ENCODE measurements around the gene ZNF646.
A peak's percentile ranks its signal among the peaks of the same experiment; 100 is the strongest.

Gene ZNF646

GRCh38 chr16:31108035-31108793, 34.0 kb downstream of the ZNF646 start, which contains the start of gene BCKDK:
Gene BCKDK, plus strand, starts transcription at chr16:31108386. Its CDS starts 838 bp downstream, at chr16:31109224.
- TF ChIP-seq, protein P1, sequence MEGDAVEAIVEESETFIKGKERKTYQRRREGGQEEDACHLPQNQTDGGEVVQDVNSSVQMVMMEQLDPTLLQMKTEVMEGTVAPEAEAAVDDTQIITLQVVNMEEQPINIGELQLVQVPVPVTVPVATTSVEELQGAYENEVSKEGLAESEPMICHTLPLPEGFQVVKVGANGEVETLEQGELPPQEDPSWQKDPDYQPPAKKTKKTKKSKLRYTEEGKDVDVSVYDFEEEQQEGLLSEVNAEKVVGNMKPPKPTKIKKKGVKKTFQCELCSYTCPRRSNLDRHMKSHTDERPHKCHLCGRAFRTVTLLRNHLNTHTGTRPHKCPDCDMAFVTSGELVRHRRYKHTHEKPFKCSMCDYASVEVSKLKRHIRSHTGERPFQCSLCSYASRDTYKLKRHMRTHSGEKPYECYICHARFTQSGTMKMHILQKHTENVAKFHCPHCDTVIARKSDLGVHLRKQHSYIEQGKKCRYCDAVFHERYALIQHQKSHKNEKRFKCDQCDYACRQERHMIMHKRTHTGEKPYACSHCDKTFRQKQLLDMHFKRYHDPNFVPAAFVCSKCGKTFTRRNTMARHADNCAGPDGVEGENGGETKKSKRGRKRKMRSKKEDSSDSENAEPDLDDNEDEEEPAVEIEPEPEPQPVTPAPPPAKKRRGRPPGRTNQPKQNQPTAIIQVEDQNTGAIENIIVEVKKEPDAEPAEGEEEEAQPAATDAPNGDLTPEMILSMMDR (IDR thresholded peaks at IDR 0.05; ENCODE audit: borderline replicate concordance, insufficient read depth, low read depth, low read length) = no peak
- peak within 1 kb of the TSS; percentile 72 for H3K4me3 ChIP-seq (ENCODE audit: low read depth, low read length)

- TF ChIP-seq, protein P1 (IDR thresholded peaks at IDR 0.05; ENCODE audit: borderline replicate concordance, insufficient read depth, low read depth, low read length) = no peak
- H3K4me3 ChIP-seq (ENCODE audit: low read depth, low read length) = peak overlapping the region; percentile 72
Observed at GRCh38 chr16:31108794-31109558, 34.8 kb downstream of the ZNF646 start.

DNA sequence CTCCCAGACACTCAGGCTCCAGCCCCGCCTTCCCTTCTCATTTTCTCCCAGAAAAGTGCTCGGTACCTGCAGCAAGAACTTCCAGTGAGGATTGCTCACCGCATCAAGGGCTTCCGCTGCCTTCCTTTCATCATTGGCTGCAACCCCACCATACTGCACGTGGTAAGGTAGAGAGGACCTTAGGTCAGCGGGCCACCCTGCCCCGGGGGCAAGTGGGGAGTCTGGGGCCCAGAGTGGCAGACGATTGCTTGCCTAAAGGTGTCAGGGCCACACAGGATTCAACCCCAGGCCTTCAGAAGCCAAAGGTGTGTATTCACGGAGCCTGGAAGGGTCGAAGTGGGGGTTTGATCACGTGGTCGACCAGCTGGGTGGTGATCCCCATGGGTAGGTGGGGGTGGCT, 35.4 kb downstream of the ZNF646 start:
- no peak overlapping the region for H3K4me3 ChIP-seq (ENCODE audit: low read depth, low read length)
- TF ChIP-seq, protein P1 (IDR thresholded peaks at IDR 0.05; ENCODE audit: borderline replicate concordance, insufficient read depth, low read depth, low read length) = no peak

DNA sequence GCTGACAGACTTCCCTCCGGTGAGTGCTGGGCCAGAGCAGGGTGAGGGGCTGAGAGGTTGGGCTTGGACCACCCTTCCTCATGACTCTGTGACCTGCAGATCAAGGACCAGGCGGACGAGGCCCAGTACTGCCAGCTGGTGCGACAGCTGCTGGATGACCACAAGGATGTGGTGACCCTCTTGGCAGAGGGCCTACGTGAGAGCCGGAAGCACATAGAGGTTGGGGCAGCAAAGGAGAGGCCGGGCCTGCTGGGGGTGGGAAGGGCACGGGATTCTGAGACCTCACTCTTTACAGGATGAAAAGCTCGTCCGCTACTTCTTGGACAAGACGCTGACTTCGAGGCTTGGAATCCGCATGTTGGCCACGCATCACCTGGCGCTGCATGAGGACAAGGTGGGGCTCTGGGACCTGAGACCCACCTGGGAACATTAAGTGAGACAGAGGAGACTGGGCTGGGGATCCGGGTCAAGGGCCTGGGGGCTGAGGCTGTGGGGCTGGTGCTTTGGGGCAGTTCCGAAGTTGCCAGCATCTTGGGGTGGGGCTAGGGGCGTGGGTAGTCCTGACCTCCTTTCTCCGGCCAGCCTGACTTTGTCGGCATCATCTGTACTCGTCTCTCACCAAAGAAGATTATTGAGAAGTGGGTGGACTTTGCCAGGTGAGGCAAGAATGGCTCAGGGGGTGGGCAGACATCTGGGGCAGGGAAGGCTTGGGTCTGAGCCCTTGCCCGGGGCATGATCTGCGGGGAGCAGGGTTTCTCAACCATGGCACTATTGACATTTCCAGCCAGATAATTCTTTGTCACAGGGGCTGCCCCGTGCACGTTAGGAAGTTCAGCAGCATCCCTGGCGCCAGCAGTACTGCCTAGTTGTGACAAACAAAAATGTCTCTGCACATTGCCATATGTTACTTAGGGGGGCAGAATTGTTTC, 36.1 kb downstream of the ZNF646 start:
- TF ChIP-seq, protein P1 (IDR thresholded peaks at IDR 0.05; ENCODE audit: borderline replicate concordance, insufficient read depth, low read depth, low read length) = no peak
- no peak overlapping the region for H3K4me3 ChIP-seq (ENCODE audit: low read depth, low read length)

- TF ChIP-seq, protein P1 (IDR thresholded peaks at IDR 0.05; ENCODE audit: borderline replicate concordance, insufficient read depth, low read depth, low read length) = no peak
- H3K4me3 ChIP-seq (ENCODE audit: low read depth, low read length) = no peak overlapping the region
Observed at GRCh38 chr16:31111881-31112466, 37.8 kb downstream of the ZNF646 start.

DNA sequence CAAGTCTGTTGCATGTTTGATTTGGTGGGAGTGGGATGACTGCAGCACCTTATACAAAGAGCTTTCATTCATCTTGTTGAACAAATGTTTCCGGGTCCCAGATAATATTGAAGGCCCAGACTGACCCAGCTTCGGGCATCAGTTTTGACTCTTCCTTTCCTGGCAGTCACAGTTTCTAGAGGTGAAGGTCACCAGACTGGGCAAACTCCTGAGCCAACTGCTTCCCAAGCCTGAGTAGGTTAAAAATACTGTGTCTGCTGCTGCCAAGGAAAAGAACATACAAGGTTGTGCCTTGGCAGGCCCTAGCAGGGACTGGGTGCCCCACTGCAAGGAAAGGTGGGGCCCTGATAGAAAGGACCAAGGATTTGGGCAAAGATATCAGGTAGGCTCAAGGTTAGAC, 38.5 kb downstream of the ZNF646 start:
- TF ChIP-seq, protein P1 (IDR thresholded peaks at IDR 0.05; ENCODE audit: borderline replicate concordance, insufficient read depth, low read depth, low read length) = no peak
- H3K4me3 ChIP-seq (ENCODE audit: low read depth, low read length) = no peak overlapping the region
